GM21825 (cell line): Measurements from ENCODE around the gene CD300LG.
"Not testable (repeated sequence)": the region's sequence is repeated elsewhere in the genome, so short reads cannot be mapped to it uniquely, and the experiment has no call there.

Experiments
- ATAC-seq: cut with Tn5 transposase; IDR thresholded peaks from one replicate; pipeline ENCODE4 v1.9.1; 2021; ENCODE audit warnings: mild to moderate bottlenecking, moderate library complexity; ENCODE audit not compliant: unreplicated experiment

The CD300LG gene, protein sequence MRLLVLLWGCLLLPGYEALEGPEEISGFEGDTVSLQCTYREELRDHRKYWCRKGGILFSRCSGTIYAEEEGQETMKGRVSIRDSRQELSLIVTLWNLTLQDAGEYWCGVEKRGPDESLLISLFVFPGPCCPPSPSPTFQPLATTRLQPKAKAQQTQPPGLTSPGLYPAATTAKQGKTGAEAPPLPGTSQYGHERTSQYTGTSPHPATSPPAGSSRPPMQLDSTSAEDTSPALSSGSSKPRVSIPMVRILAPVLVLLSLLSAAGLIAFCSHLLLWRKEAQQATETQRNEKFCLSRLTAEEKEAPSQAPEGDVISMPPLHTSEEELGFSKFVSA

DNA sequence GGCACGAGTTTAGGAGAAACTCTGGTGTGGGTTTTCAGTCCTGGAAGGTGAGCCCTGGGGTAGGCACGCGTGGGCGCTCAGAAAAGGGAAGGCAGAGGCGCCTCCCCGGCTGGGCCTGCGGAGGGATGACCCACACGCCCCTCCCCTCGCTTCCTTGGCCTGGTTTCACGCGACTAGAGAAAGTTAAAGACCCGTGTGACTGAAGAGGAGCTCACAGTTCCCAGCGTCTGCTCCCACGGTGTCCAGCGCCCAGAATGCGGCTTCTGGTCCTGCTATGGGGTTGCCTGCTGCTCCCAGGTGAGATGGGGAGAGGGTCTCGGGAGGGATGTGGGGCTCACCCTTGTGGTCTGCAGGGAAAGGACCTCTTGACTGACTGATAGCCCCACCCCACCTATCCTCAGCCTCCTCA is at the start of gene CD300LG:
Gene CD300LG (plus strand): TSS at position 214 of the 409 bp plus-strand sequence. CDS start 41 bp downstream, at position 255.
- no peak for ATAC-seq

DNA sequence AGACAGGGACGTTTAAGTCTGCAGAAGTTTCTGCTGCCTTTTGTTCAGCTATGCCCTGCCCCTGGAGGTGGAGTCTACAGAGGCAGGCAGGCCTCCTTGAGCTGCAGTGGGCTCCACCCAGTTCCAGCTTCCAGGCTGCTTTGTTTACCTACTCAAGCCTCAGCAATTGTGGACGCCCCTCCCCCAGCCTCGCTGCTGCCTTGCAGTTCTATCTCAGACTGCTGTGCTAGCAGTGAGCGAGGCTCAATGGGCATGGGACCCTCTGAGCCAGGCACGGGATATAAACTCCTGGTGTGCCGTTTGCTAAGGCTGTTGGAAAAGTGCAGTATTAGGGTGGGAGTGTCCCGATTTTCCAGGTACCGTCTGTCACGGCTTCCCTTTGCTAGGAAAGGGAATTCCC is 49.0 kb upstream of the CD300LG start:
- ATAC-seq = not testable (repeated sequence)

GRCh38 chr17:43799047-43799446 is 47.9 kb upstream of the CD300LG start:
- no peak for ATAC-seq

DNA sequence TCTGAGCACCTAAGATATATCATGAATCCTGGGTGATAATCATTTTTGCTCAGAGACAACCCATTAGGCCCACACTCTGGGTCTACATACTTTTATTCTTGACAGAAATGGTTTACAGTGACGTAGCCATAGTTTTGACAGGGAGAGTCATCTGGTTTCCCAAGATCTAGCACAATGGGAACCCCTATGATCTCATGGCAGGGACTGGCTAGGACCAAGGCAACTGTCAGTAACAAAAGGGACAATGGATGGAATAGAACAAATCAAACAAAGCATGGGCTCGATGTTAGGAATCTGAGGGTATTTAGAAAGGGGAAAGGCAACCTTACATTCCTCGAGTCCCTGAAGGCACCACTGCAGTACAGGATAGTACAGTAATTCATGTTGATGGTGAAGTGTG is 46.2 kb upstream of the CD300LG start:
- ATAC-seq = no peak

DNA sequence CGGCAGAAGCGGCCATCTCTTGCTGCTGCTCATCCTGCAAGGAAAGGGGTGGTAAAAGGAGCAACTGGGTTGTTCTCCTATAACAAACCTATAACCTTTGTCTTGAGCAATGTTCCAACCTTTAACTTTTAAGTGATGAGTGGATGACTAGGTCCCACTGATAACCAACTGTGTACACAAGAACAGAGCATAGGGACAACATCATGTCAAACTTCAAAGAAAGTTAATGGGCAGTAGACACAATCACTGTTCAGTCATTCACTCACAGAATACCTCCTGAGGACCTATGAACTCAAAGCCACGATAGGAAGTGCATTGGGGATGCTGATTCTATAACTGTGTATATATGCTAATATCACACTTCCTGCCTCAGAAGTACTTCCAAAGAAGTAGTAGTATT is 45.1 kb upstream of the CD300LG start:
- no peak for ATAC-seq

DNA sequence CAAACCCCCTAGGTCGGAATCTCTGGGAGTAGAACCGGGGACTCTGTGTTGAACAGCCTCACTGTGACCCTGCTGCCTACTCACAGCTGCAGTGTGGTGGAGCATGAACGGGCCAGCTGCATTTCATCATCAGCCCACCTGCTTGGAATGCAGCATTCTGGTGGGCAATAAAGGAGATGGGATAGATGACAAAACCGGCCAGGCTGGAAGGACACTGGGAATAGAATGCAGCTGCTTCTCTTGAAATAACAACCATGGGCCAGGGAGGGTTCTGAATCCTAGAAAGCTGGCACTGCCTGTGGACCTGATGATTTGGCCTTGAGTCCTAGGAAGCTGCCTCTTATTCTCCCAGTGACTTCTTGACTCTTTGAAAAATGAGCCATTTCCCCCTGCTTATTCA is 43.2 kb upstream of the CD300LG start:
- ATAC-seq = no peak

GRCh38 chr17:43805117-43805516 is 41.9 kb upstream of the CD300LG start:
- ATAC-seq = no peak

GRCh38 chr17:43808076-43808475 is 38.9 kb upstream of the CD300LG start:
- ATAC-seq = no peak

- ATAC-seq = no peak
Measured at GRCh38 chr17:43809121-43809520, 37.9 kb upstream of the CD300LG start.

DNA sequence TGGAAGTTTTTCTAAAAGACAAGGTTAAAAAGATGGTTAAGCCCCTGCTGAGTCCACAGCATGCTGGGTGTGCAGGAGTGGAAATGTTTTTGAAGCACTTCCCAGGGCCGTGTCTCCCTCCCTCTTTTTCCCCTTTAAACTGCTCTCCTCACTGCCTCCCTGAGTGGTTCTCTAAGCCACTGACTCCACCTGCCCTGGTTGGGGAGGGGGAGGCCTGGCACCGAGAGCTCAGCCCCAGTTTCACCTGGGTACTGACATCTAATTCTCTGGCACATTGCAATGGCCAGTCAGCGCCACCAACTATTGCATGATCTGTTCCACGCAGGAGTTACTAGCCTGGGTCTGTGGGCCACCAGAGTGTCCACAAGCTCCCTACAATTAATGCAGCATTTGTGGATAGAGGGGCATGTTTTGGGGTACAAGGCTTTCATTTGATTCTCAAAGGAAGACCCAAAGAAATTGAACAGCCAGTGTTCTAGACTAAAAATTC is 36.7 kb upstream of the CD300LG start:
- no peak for ATAC-seq

DNA sequence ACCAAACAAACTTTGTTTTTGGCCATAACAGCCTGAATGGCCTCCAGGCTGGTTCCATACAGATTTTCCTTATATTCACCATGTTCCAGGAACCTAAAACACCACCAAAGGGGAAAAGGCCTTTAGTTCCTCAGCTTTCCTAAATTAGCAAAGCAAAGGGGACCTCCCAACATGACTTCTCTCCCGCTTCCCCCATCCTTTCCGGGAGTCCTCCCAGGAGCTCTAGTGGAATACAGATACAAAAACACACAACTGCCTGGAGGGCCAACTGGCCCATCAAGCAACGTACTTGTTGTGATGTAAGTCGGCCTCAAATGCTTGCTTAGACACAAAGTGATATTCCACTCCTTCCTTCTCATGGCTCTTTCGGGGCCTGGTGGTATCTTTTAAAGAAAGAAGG is 36.2 kb upstream of the CD300LG start:
- no peak for ATAC-seq

GRCh38 chr17:43812396-43813265 is 34.3 kb upstream of the CD300LG start:
- ATAC-seq = no peak

DNA sequence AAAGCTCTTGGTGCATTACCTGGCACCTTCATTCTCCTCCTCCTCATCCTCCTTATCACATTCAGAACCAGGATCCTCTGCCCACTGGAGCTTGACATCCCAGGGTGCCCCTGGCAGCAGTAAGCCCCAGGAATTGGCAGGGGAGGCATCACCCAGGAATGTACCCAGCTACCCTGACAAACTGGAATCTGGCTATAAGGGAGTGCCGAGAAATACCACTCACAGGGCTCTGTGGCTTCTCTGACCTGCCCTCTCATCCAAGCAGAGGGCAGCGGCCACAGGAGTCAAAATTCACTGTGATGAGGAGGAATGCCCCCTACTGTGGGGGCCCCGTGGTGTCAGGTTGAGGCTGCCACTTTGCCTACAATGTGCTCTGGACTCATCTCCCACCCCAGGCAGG is 33.6 kb upstream of the CD300LG start:
- ATAC-seq = no peak

DNA sequence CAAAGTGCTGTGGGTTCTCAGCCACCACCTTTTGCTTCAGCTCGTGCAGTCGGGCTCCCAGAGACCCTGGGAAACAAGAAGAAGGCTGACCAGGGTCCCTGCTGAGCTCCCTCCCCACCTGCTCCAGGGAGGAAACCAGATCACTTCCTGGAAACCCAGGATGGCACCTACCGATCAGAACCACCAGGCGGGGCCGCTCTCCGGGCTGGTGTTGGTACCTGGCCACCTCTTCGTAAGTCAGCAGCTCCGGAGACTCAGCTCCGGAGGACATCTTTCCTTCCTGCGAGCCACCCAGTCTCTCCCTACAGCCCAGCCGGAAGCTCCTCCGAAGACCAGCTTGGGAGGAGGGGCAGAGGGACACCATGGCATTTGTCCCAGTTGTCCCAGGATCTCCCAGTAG is 33.0 kb upstream of the CD300LG start:
- ATAC-seq = no peak

DNA sequence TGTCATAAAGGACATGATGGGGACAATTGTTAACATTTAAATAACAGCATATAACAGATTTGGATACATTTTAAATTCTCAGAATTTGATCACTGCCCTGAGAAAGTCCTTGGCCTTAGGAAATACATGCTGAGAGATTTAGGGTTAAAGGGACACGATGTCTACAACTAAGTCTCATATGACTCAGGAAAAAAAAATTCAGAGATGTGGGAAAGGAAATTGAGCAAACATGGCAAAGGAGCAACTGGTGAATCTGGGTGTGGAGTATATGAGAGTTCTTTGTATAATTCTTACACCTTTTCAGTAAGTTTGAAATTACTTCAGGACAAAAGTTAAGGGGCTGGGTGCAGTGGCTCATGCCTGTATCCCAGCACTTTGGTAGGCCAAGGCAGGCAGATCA is 32.3 kb upstream of the CD300LG start:
- ATAC-seq = no peak

- ATAC-seq = no peak
Measured at GRCh38 chr17:43816336-43817320, 30.3 kb upstream of the CD300LG start.

DNA sequence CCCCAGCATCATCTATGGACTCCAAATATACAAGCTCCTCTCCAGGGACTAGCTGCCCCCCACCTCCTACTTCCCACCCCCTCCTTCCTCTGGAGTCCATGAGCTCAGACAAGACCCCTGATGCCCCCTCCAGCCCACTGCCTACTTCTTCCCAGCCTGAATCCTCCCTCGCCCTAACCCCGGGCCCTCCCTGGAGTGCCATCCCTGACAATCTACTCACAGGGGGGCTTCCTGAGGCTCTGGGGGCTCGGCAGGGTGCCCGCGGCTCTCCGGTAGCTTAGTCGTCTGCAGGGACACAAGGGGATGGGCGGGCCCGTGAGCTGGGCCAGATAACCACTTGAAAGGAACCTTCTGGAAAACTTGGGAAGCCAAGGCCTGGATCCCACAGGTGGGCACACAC is 29.1 kb upstream of the CD300LG start:
- no peak for ATAC-seq

DNA sequence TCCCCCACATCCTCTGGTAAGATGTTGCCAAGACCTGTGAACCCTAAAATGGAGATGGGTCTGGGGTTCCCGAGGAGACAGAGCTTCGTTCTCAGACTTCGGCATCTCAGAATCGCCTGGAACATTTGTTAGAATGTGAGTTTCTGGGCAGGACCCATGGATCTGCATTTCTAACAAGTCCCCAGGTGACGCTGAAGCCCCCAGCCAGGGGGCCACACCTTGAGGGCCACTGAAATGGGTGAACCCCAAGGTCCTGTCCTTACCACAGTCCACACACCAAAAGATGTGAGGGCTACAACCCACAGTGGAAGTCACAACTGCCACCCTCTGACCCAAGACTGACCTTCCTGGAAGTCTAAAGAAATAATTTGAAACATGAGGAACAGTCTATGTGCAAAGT is 28.0 kb upstream of the CD300LG start:
- no peak for ATAC-seq

GRCh38 chr17:43820759-43821158 is 26.2 kb upstream of the CD300LG start:
- no peak for ATAC-seq

DNA sequence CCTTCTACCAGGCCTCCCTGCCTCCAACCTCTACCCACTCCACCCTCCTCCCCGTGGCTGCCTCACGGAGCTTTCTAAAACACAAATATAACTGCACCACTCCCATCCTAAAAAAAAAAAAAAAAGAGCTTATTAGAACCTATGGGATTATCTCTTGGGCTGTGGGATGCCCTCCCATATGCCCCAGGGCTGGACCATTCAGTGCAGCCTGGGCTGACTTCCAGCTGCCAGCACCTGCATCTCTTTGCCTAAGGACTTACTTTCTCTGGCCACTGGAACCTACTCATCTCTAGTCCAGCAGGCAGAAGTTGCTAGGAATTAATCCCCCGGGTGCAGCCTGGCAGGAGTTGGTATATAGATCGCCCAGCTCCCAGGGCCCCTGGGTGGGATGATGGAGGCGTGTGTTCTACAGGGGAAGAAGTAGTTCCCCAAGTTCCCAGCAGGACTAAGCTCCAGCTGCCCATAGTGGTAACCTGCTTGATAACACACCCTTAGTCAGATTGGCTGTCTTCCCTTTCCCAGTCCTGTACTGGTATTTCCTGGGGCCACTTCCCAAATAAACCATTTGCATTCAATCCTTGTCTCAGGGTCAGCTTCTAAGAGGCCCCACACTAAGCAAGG is 24.3 kb upstream of the CD300LG start:
- ATAC-seq = no peak
